ENCODE data around the gene HDDC3. TPM values are rescaled to one million over a fixed set of nuclear protein-coding genes. Genes with fewer than 3 reads are reported as not detected.

The HDDC3 gene
- total and polyA plus RNA-seq, 10 donors = 12.8 to 34.5 (median 21.7) TPM

DNA sequence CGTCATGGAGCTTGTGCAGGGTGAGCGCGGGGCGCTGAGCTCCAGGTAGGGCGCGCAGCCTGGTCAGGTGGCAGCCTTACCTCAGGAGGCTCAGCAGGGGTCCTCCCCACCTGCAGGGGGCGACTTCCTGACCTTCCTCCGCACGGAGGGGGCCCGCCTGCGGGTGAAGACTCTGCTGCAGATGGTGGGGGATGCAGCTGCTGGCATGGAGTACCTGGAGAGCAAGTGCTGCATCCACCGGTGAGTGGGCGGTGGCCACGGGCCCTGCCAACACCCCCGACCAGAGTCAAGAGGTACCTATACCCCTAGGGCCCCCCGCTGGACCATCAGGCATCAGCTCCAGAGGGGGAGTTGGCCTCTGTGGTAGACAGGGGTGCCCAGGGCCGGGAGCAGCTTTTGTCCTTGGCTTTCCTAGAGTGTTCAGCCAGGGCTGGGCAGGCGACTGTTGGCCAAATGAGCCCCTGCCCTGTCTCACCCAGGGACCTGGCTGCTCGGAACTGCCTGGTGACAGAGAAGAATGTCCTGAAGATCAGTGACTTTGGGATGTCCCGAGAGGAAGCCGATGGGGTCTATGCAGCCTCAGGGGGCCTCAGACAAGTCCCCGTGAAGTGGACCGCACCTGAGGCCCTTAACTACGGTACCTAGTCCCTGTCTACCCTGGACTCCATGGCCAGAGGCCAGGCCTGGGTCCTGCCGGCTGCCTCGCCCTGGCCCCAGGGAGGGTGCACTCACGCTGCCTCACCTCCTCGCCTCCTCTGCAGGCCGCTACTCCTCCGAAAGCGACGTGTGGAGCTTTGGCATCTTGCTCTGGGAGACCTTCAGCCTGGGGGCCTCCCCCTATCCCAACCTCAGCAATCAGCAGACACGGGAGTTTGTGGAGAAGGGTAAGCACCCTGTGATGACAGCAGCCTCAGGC is 38.9 kb downstream of the HDDC3 start:
- no peak overlapping the region for H3K4me3 ChIP-seq
- H3K9me3 ChIP-seq = no peaks in the 10 kb centered on the region
- peaks cover 9 to 86% (median 71%) of the 10 kb centered on the region in 6 donors for H3K36me3 ChIP-seq
- TF ChIP-seq POLR2A (IDR thresholded peaks at IDR 0.05) (no peak), POLR2AphosphoS5 (IDR thresholded peaks at IDR 0.05) (peak in 2 of 3 donors; percentile 44 to 73)
- TF ChIP-seq, protein P1, sequence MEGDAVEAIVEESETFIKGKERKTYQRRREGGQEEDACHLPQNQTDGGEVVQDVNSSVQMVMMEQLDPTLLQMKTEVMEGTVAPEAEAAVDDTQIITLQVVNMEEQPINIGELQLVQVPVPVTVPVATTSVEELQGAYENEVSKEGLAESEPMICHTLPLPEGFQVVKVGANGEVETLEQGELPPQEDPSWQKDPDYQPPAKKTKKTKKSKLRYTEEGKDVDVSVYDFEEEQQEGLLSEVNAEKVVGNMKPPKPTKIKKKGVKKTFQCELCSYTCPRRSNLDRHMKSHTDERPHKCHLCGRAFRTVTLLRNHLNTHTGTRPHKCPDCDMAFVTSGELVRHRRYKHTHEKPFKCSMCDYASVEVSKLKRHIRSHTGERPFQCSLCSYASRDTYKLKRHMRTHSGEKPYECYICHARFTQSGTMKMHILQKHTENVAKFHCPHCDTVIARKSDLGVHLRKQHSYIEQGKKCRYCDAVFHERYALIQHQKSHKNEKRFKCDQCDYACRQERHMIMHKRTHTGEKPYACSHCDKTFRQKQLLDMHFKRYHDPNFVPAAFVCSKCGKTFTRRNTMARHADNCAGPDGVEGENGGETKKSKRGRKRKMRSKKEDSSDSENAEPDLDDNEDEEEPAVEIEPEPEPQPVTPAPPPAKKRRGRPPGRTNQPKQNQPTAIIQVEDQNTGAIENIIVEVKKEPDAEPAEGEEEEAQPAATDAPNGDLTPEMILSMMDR (IDR thresholded peaks at IDR 0.05 in 8 of 11, conservative IDR thresholded peaks at IDR 0.05 in 3 of 11) = peak in 1 of 11 experiments; percentile 16
- H3K27ac ChIP-seq = peak overlapping the region in 3 of 8 donors; percentile 3 to 98 (median 46)
- H3K27me3 ChIP-seq (replicated peaks in 1 of 7) = peaks cover 0 to 8% (median 0%) of the 10 kb centered on the region in 7 donors
- WGBS, 5 donors = 88 to 97% (median 91%) methylated on average over 9 to 33 of the region's 33 CpGs
- DNase-seq = peak; percentile 76
- intact Hi-C loops (cut with DNase I; ENCODE audit: low total_unique reads) = no loop called here
- peaks cover 12 to 93% (median 62%) of the 10 kb centered on the region in 6 donors for H3K4me1 ChIP-seq

DNA sequence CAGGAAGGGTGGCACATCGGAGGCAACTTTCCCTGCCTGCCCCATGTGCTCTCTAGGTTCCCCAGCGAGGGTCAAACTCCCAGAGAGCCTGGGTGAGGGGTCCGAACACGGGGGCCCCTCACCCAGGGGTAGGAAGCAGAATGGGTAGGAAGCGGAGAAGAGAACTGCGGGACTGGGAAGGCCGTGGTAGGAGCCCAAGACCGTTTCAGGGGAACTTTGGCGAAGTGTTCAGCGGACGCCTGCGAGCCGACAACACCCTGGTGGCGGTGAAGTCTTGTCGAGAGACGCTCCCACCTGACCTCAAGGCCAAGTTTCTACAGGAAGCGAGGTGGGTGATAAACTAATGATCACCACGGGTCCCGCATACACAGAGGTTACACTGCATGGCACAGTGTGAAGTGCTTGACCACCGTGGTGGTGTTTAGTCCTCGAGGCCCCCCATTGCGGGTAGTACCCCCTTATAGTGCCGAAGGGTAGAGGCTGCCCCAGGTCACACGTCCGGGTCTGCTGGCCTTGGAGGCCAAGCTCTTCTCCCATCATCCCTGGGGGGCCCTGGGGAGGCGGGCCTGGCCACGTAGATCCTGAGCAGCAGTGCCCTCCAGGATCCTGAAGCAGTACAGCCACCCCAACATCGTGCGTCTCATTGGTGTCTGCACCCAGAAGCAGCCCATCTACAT is 39.7 kb downstream of the HDDC3 start:
- TF ChIP-seq, protein P1 (IDR thresholded peaks at IDR 0.05 in 8 of 11, conservative IDR thresholded peaks at IDR 0.05 in 3 of 11) = peak in 1 of 11 experiments; percentile 6
- TF ChIP-seq POLR2AphosphoS5 (IDR thresholded peaks at IDR 0.05) (peak in 1 of 3 donors; percentile 28), POLR2A (IDR thresholded peaks at IDR 0.05) (no peak)
- Histone ChIP-seq H3K36me3 (peaks cover 9 to 94% (median 71%) of the 10 kb centered on the region in 6 donors), H3K9me3 (no peaks in the 10 kb centered on the region), H3K4me1 (peaks cover 12 to 99% (median 66%) of the 10 kb centered on the region in 6 donors), H3K4me3 (no peak overlapping the region), H3K27me3 (replicated peaks in 1 of 7) (peaks cover 0 to 8% (median 0%) of the 10 kb centered on the region in 7 donors), H3K27ac (peak overlapping the region in 3 of 8 donors; percentile 3 to 98 (median 46))
- peak; percentile 68 for DNase-seq
- intact Hi-C loops (cut with DNase I; ENCODE audit: low total_unique reads) = no loop called here
- WGBS, 5 donors = 82 to 89% (median 87%) methylated on average over 23 to 29 of the region's 29 CpGs

DNA sequence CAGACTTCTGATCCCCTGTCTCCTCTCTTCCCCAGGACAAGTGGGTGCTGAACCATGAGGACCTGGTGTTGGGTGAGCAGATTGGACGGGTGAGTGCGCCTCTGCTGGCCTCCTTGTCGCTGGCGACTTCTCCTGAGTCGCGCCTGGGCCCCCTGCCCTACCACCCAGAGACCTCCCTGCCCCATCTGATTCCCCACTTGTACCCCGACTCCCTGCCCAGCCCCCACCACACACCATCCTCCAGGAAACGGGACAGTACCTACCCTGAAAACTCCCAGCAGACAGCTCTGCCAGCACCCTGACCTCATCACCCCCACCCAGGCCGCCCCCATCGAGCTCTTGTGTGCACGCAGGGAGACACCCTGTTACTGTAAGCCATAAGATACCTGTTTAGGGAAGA is 40.3 kb downstream of the HDDC3 start:
- Histone ChIP-seq H3K27me3 (replicated peaks in 1 of 7) (peaks cover 0 to 8% (median 0%) of the 10 kb centered on the region in 7 donors), H3K4me1 (peaks cover 12 to 99% (median 68%) of the 10 kb centered on the region in 6 donors), H3K27ac (peak overlapping the region in 4 of 8 donors; percentile 3 to 98 (median 30)), H3K9me3 (no peaks in the 10 kb centered on the region), H3K36me3 (peaks cover 9 to 100% (median 76%) of the 10 kb centered on the region in 6 donors), H3K4me3 (no peak overlapping the region)
- 85 to 95% (median 91%) methylated on average over 11 of the region's 11 CpGs for WGBS, 5 donors
- TF ChIP-seq, protein P1 (IDR thresholded peaks at IDR 0.05 in 8 of 11, conservative IDR thresholded peaks at IDR 0.05 in 3 of 11) = no peak
- TF ChIP-seq POLR2A (IDR thresholded peaks at IDR 0.05) = no peak
- no peak for TF ChIP-seq POLR2AphosphoS5 (IDR thresholded peaks at IDR 0.05)
- DNase-seq = no peak
- intact Hi-C loops (cut with DNase I; ENCODE audit: low total_unique reads) = no loop called here
